Posterior vena cava (tissue), 2 donors: ENCODE data around the gene TSPEAR. TPM values are rescaled to one million over a fixed set of nuclear protein-coding genes. Genes with fewer than 3 reads are reported as not detected.
"Not testable (repeated sequence)": the region's sequence is repeated elsewhere in the genome, so short reads cannot be mapped to it uniquely, and the experiment has no call there.

Source experiments
- DNase-seq: peaks from one replicate; pipeline ENCODE4 v3.0.0-alpha.2; 2020; ENCODE audit warnings: low spot score
- intact Hi-C, 2 donors: fragments of 100-400 bp; cut with DNase I; formaldehyde crosslinking; loops; one replicate each; pipeline versions ENCODE4 v1.14.1 to v1.14.2; 2022 to 2023
- total RNA-seq, 2 donors: library from RNA; stranded (reverse); fragmentation: NEBNext Ultra II Directional; extraction: Animal tissue kit (Norgen Biotek cat#: 25700); gene quantifications; one replicate each; pipeline ENCODE4 v1.2.1, GENCODE V29; 2021
- donor health status: DM: yes; HTN: yes; CAD: no.
- donor health status: DM: yes; HTN: yes; CAD: no.

TSPEAR gene
- total RNA-seq, 2 donors from 2014 or later = 0.14 to 0.48 TPM

GRCh38 chr21:44666401-44667320 is 44.7 kb downstream of the TSPEAR start, which contains the start of gene KRTAP12-2:
Gene KRTAP12-2, minus strand, starts transcription at chr21:44666927. Its CDS starts 41 bp downstream, at chr21:44666886.
- DNase-seq = no peak
- intact Hi-C loops = no loop called here

- intact Hi-C loops = no loop called here
- DNase-seq = no peak
Measured at GRCh38 chr21:44664691-44665090, 46.7 kb downstream of the TSPEAR start.

DNA sequence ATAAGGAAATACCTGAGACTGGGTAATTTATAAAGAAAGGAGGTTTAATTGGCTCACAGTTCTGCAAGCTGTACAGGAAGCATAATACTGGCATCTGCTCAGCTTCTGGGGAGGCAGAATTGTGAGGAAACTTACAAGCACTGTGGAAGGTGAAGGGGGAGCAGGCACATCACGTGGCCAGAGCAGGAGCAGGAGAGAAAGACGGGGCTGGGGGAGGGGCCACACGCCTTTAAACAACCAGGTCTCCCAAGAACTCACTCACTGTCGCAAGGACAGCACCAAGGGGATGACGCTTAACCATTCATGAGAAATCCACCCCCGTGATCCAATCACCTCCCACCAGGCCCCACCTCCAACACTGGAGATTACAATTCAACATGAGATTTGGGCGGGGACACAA is 49.8 kb downstream of the TSPEAR start:
- DNase-seq, intact Hi-C loops: not testable (repeated sequence)

DNA sequence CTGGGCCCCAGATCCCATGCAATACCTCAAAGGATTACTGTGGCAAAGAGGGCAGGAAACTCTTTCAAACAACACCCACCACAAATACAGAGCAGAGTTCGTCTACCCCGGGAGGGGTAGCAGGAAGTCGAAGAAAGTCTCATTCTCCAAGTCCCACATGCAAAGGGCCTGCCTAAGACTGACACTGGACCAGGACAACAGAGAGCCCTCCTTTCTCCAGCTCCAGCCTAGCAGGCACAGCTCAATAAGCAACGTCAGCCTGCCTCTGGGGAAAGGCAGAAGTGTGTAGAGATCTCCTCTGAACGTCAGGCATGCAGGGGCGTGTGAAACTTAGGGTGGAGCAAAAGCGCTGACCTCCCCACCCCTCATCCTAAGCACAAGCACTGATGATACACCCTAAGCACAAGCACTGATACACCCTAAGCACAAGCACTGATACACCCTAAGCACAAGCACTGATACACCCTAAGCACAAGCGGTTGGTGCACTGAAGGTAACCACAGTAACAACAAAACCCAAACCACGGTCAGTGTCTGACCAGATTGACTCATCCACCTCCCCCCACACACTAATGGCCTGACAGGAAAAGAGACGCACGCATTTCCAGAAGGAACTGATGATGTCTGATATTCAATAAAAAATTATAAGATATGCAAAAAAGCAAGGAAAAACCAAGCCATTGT is 52.3 kb downstream of the TSPEAR start:
- intact Hi-C loops = no loop called here
- DNase-seq = no peak

GRCh38 chr21:44658541-44658910 is 52.8 kb downstream of the TSPEAR start:
- DNase-seq = no peak
- intact Hi-C loops = no loop called here

- no peak for DNase-seq
- intact Hi-C loops = no loop called here
Measured at GRCh38 chr21:44657635-44658540, 53.5 kb downstream of the TSPEAR start, which contains the start of gene KRTAP12-3. Gene KRTAP12-3, plus strand, starts transcription at chr21:44657932. Its CDS starts 48 bp downstream, at chr21:44657980.

DNA sequence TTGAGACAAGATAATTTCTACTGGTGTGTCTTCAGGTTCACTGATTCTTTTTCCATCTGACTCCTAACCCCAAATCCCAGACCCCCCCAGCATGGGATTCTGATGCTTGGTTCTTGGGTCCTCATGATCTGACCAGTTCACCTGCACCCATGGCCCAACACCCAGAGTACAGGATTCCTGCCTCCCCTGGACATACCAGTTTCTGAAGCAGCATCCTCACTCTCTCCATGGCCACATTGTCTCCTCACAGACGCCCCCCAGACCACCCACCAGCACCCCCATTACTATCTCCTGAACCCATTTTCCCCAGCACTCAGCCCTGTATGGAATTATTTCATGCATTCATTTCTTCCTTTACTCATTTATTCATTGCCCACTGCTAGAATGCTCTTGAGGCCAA is 54.5 kb downstream of the TSPEAR start:
- intact Hi-C loops = no loop called here
- DNase-seq = no peak

- DNase-seq = no peak
- intact Hi-C loops = no loop called here
Measured at GRCh38 chr21:44654576-44655175, 56.7 kb downstream of the TSPEAR start, which contains the start of gene KRTAP12-4. Gene KRTAP12-4, minus strand, starts transcription at chr21:44654659. Its CDS starts 45 bp downstream, at chr21:44654614.

- DNase-seq = no peak
Measured at GRCh38 chr21:44653656-44654575, 57.5 kb downstream of the TSPEAR start.

GRCh38 chr21:44653123-44653522 is 58.2 kb downstream of the TSPEAR start:
- DNase-seq = no peak
- intact Hi-C loops = no loop called here

More at GRCh38 chr21:44653656-44654575, 57.5 kb downstream of the TSPEAR start:
- intact Hi-C loops = no loop called here

GRCh38 chr21:44650973-44651675 is 60.2 kb downstream of the TSPEAR start:
- DNase-seq = no peak
- intact Hi-C loops = no loop called here

DNA sequence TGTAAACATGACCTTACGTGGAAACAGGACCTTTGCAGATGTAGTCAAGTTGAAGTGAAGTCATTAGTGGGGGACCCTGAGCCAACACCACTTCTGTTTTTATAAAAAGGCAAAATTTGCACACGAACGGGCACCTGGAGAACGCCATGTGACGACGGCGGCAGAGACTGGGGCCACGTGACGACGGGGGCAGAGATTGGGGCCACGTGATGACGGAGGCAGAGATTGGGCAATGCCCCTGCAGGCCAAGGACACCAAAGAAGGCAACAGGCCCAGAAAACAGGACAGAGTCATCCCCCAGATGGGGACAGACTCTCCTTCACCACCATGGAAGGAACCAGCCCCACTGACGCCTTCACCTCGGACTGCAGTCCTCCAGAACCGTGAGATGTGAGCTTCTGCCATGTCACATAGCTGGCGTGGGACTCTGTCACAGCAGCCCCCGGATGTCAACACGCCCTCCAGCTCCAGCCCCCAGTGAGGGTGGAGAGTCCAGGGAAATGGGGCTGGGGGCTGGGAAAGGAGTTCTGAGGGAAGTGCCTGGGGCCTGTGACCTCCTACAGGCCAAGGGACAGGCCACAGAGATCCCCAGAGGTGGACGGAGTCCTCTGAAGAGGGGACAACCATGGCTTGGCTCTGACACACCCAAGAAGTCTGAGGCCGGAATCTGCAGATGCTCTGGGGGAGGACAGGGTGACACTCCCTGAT is 61.0 kb downstream of the TSPEAR start:
- no peak for DNase-seq
- intact Hi-C loops = no loop called here

GRCh38 chr21:44649521-44650100 is 61.8 kb downstream of the TSPEAR start:
- no peak for DNase-seq
- intact Hi-C loops = no loop called here

DNA sequence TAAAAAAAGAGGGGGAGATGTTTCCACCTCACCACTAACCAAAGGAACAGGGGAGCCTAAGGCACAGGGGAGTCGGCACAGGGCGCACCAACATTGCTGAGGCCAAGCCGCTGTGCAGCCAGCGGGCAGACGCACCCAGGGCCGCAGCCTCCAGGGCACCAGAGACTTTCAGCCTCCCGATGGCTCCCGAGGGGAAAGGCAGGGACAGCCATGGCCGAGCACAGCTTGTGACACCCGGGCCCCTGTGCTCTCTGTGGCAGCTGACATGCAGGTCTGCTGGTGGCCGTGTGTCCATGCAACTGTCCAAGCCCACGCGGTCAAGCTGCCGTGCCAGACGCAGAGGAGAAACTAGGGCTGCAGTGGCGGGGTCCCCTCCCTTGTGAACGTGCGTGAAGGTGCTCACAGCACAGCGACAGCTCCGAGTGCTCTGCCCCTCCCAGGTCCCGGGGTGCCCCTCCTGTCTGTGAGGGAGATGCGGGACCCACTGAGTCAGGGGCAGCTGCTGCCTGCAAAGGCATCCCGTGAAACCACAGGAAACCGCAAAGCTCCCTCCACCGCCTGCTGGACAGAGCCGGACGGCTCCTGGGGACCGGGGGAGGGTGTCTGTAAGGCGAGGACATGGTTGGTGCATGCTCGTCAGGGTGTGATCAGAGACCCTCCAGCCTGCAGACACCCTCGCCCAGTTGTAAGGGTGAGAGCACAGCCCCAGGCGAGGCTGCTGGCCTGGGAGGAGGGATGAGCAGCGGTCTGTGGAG is 62.6 kb downstream of the TSPEAR start:
- intact Hi-C loops = no loop called here

DNA sequence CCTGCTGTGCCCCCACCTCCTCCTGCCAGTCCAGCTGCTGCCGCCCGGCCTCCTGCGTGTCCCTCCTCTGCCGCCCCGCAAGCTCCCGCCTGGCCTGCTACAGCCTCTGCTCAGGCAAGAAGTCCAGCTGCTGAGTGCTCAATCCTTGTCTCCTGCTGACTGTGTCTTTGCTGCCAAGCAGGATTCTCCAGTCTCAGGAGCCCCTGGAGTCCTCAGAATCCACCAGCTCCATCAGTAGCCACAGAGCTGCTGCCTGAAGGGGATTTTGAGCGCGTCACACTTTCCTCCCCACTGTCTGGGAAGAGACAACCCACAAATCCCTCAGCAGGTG is 64.2 kb downstream of the TSPEAR start:
- intact Hi-C loops = no loop called here
- DNase-seq = no peak

More for the DNA sequence above, 62.6 kb downstream of the TSPEAR start:
- no peak for DNase-seq
